Measurements from ENCODE around the gene ENPP6. TPM values are rescaled to one million over a fixed set of nuclear protein-coding genes. Genes with fewer than 3 reads are reported as not detected.

Gene ENPP6
- polyA plus RNA-seq, 1 donor from 2014 or later = not detected

GRCh38 chr4:184102488-184102887 lies 115.2 kb downstream of the ENPP6 start:
- no peaks in the 10 kb centered on the region for H3K27me3 ChIP-seq (ENCODE audit: insufficient read depth, low read depth, low read length)
- H3K9me2 ChIP-seq (ENCODE audit: insufficient read depth, low read length) = no peaks in the 10 kb centered on the region
- H3F3A ChIP-seq (ENCODE audit: insufficient read depth, low read length, poor library complexity, severe bottlenecking) = no peaks in the 10 kb centered on the region
- H3K9ac ChIP-seq (ENCODE audit: low read length) = no peak overlapping the region
- no peak overlapping the region for H3K4me3 ChIP-seq (ENCODE audit: low read length)
- no peaks in the 10 kb centered on the region for H3K9me3 ChIP-seq (ENCODE audit: low read length)
- no peaks in the 10 kb centered on the region for H3K36me3 ChIP-seq (ENCODE audit: insufficient read depth, low read length)
- H2AFZ ChIP-seq (ENCODE audit: low read depth, low read length) = no peak overlapping the region
- H3K27ac ChIP-seq (ENCODE audit: low read length) = no peak overlapping the region
- no peaks in the 10 kb centered on the region for H4K20me1 ChIP-seq (ENCODE audit: insufficient read depth)
- no peak overlapping the region for H3K4me2 ChIP-seq (ENCODE audit: low read length)
- TF ChIP-seq SMC3 (conservative IDR thresholded peaks at IDR 0.05; ENCODE audit: poor library complexity) (no peak), REST (IDR thresholded peaks at IDR 0.05; ENCODE audit: borderline replicate concordance) (no peak), MXI1 (conservative IDR thresholded peaks at IDR 0.05; ENCODE audit: poor library complexity, severe bottlenecking) (no peak), CTCF (IDR thresholded peaks at IDR 0.05; ENCODE audit: poor library complexity, severe bottlenecking) (no peak), TAF1 (IDR thresholded peaks at IDR 0.05; ENCODE audit: low read depth) (no peak), EP300 (conservative IDR thresholded peaks at IDR 0.05; ENCODE audit: poor library complexity, severe bottlenecking) (no peak), RAD21 (conservative IDR thresholded peaks at IDR 0.05) (no peak), POLR2AphosphoS5 (IDR thresholded peaks at IDR 0.05) (no peak), EZH2 (IDR thresholded peaks at IDR 0.05; ENCODE audit: borderline replicate concordance, insufficient read depth, low read length, poor library complexity, severe bottlenecking) (no peak)
- H3K79me2 ChIP-seq (replicated peaks; ENCODE audit: insufficient read depth, low read length) = no peaks in the 10 kb centered on the region

GRCh38 chr4:184101711-184102110 lies 116.0 kb downstream of the ENPP6 start:
- no peak overlapping the region for H3K9ac ChIP-seq (ENCODE audit: low read length)
- H3K27ac ChIP-seq (ENCODE audit: low read length) = no peak overlapping the region
- H2AFZ ChIP-seq (ENCODE audit: low read depth, low read length) = no peak overlapping the region
- no peaks in the 10 kb centered on the region for H3K27me3 ChIP-seq (ENCODE audit: insufficient read depth, low read depth, low read length)
- no peaks in the 10 kb centered on the region for H3K36me3 ChIP-seq (ENCODE audit: insufficient read depth, low read length)
- H4K20me1 ChIP-seq (ENCODE audit: insufficient read depth) = no peaks in the 10 kb centered on the region
- no peaks in the 10 kb centered on the region for H3K9me2 ChIP-seq (ENCODE audit: insufficient read depth, low read length)
- H3F3A ChIP-seq (ENCODE audit: insufficient read depth, low read length, poor library complexity, severe bottlenecking) = no peaks in the 10 kb centered on the region
- H3K4me3 ChIP-seq (ENCODE audit: low read length) = no peak overlapping the region
- no peaks in the 10 kb centered on the region for H3K9me3 ChIP-seq (ENCODE audit: low read length)
- no peak overlapping the region for H3K4me2 ChIP-seq (ENCODE audit: low read length)
- no peak for TF ChIP-seq EZH2 (IDR thresholded peaks at IDR 0.05; ENCODE audit: borderline replicate concordance, insufficient read depth, low read length, poor library complexity, severe bottlenecking)
- TF ChIP-seq CTCF (IDR thresholded peaks at IDR 0.05; ENCODE audit: poor library complexity, severe bottlenecking) = no peak
- TF ChIP-seq POLR2AphosphoS5 (IDR thresholded peaks at IDR 0.05) = no peak
- no peak for TF ChIP-seq SMC3 (conservative IDR thresholded peaks at IDR 0.05; ENCODE audit: poor library complexity)
- no peak for TF ChIP-seq REST (IDR thresholded peaks at IDR 0.05; ENCODE audit: borderline replicate concordance)
- TF ChIP-seq TAF1 (IDR thresholded peaks at IDR 0.05; ENCODE audit: low read depth) = no peak
- TF ChIP-seq EP300 (conservative IDR thresholded peaks at IDR 0.05; ENCODE audit: poor library complexity, severe bottlenecking) = no peak
- no peak for TF ChIP-seq MXI1 (conservative IDR thresholded peaks at IDR 0.05; ENCODE audit: poor library complexity, severe bottlenecking)
- TF ChIP-seq RAD21 (conservative IDR thresholded peaks at IDR 0.05) = no peak
- no peaks in the 10 kb centered on the region for H3K79me2 ChIP-seq (replicated peaks; ENCODE audit: insufficient read depth, low read length)

Measured in neural cell (in vitro differentiated cells).